Liver (tissue), 3 donors: ENCODE results near the gene TRIO.

Experiments used
- CTCF ChIP-seq: fragments of 150-350 bp; IDR thresholded peaks from 2 replicates; pipeline ENCODE4 v1.5.1; 2017; ENCODE audit warnings: improper control_type of control experiment, low read depth, low read length; ENCODE audit not compliant: missing input control
- EGR1 ChIP-seq, 2 donors: IDR thresholded peaks; 2 replicates each; pipeline ENCODE4 v1.6.1; 2016 to 2018; ENCODE audit warnings: antibody characterized with exemption in 2 of 2, low read depth in 2 of 2
- FOXA1 ChIP-seq: IDR thresholded peaks from 2 replicates; pipeline ENCODE4 v1.6.1; 2016; ENCODE audit warnings: antibody characterized with exemption
- FOXA2 ChIP-seq: IDR thresholded peaks from 2 replicates; pipeline ENCODE4 v1.6.1; 2016; ENCODE audit warnings: antibody characterized with exemption
- GABPA ChIP-seq, 2 donors: IDR thresholded peaks in 1 of 2; conservative IDR thresholded peaks in 1 of 2; 2 replicates each; pipeline ENCODE4 v1.6.1; 2016; ENCODE audit warnings: antibody characterized with exemption in 2 of 2, mild to moderate bottlenecking in 1 of 2, moderate library complexity in 1 of 2
- JUND ChIP-seq, 2 donors: IDR thresholded peaks; 2 replicates each; pipeline ENCODE4 v1.6.1; 2016; ENCODE audit warnings: antibody characterized with exemption in 2 of 2
- MAX ChIP-seq: IDR thresholded peaks from 2 replicates; pipeline ENCODE4 v1.6.1; 2016; ENCODE audit warnings: antibody characterized with exemption
- RAD21 ChIP-seq, 2 donors: IDR thresholded peaks; 2 replicates each; pipeline ENCODE4 v1.6.1; 2016; ENCODE audit warnings: antibody characterized with exemption in 2 of 2, mild to moderate bottlenecking in 2 of 2
- REST ChIP-seq: IDR thresholded peaks from 2 replicates; pipeline ENCODE4 v1.6.1; 2016; ENCODE audit warnings: antibody characterized with exemption, mild to moderate bottlenecking
- SP1 ChIP-seq: IDR thresholded peaks from 2 replicates; pipeline ENCODE4 v1.6.1; 2018; ENCODE audit warnings: antibody characterized with exemption, mild to moderate bottlenecking
- TAF1 ChIP-seq: conservative IDR thresholded peaks from 2 replicates; pipeline ENCODE4 v1.6.1; 2016; ENCODE audit warnings: antibody characterized with exemption, mild to moderate bottlenecking
- YY1 ChIP-seq: IDR thresholded peaks from 2 replicates; pipeline ENCODE4 v1.6.1; 2016; ENCODE audit warnings: antibody characterized with exemption, mild to moderate bottlenecking
- donor health status: healthy.
- donor health status: healthy.

GRCh38 chr5:14405267-14405666, 262.1 kb downstream of the TRIO start:
- TF ChIP-seq RAD21 (IDR thresholded peaks at IDR 0.05) (no peak), CTCF (no peak), SP1 (no peak), REST (no peak), FOXA1 (no peak), YY1 (no peak), TAF1 (no peak), FOXA2 (no peak), JUND (IDR thresholded peaks at IDR 0.05) (no peak), EGR1 (IDR thresholded peaks at IDR 0.05; ENCODE audit: low read depth in 2 of 2) (no peak), MAX (no peak), GABPA (IDR thresholded peaks at IDR 0.05 in 1 of 2, conservative IDR thresholded peaks at IDR 0.05 in 1 of 2) (no peak)
